ENCODE measurements around the gene KDR.

GRCh38 chr4:55125763-55126541 is 557 bp upstream of the KDR start:
- TF ChIP-seq ARNT (IDR thresholded peaks at IDR 0.05) (no peak), ELF4 (IDR thresholded peaks at IDR 0.05) (no peak), FOXK2 (IDR thresholded peaks at IDR 0.05) (no peak), TARDBP (IDR thresholded peaks at IDR 0.05) (no peak), HDGF (IDR thresholded peaks at IDR 0.05; ENCODE audit: borderline replicate concordance) (no peak), FOXA1 (IDR thresholded peaks at IDR 0.05) (no peak), SP1 (IDR thresholded peaks at IDR 0.05) (no peak), FOXM1 (IDR thresholded peaks at IDR 0.05; ENCODE audit: borderline replicate concordance) (no peak), L3MBTL2 (conservative IDR thresholded peaks at IDR 0.05) (no peak), PKNOX1 (IDR thresholded peaks at IDR 0.05) (no peak), BHLHE40 (IDR thresholded peaks at IDR 0.05; ENCODE audit: borderline replicate concordance) (no peak)

All from HEK293T (cell line).